ENCODE results near the gene CCDC154. TPM values are rescaled to one million over a fixed set of nuclear protein-coding genes. Genes with fewer than 3 reads are reported as not detected.
"Not testable (repeated sequence)": the region's sequence is repeated elsewhere in the genome, so short reads cannot be mapped to it uniquely, and the experiment has no call there.

The CCDC154 gene
- total and polyA plus RNA-seq, 5 donors: 0.39 to 1.8 (median 0.57) TPM

- intact Hi-C loops (cut with DNase I): no loop called here
- no peaks in the 10 kb centered on the region for H3K9me3 ChIP-seq (ENCODE audit: control insufficient read depth, low read length)
- no peak for DNase-seq
- H3K4me1 ChIP-seq (ENCODE audit: control insufficient read depth, insufficient read depth, low read length): no peaks in the 10 kb centered on the region
- H3K27me3 ChIP-seq (ENCODE audit: control insufficient read depth, insufficient read depth): no peaks in the 10 kb centered on the region
- no peak overlapping the region for H3K4me3 ChIP-seq (ENCODE audit: low read length)
- ATAC-seq: peak in 1 of 2 donors; percentile 2
- H3K27ac ChIP-seq (ENCODE audit: low read length): no peak overlapping the region
- WGBS: 71% methylated on average over 38 of the region's 38 CpGs
Observed at GRCh38 chr16:1443403-1443973, 868 bp downstream of the CCDC154 start.

- H3K4me1 ChIP-seq (ENCODE audit: control insufficient read depth, insufficient read depth, low read length): no peaks in the 10 kb centered on the region
- intact Hi-C loops (cut with DNase I): no loop called here
Observed at GRCh38 chr16:1442697-1443096, 1.7 kb downstream of the CCDC154 start.

GRCh38 chr16:1441391-1441829 lies 2.9 kb downstream of the CCDC154 start:
- H3K4me1 ChIP-seq (ENCODE audit: control insufficient read depth, insufficient read depth, low read length): no peaks in the 10 kb centered on the region
- ATAC-seq (no peak), DNase-seq (no peak)
- no peak overlapping the region for H3K4me3 ChIP-seq (ENCODE audit: low read length)
- no peaks in the 10 kb centered on the region for H3K9me3 ChIP-seq (ENCODE audit: control insufficient read depth, low read length)
- 76% methylated on average over 22 of the region's 22 CpGs for WGBS
- intact Hi-C loops (cut with DNase I): no loop called here
- no peaks in the 10 kb centered on the region for H3K27me3 ChIP-seq (ENCODE audit: control insufficient read depth, insufficient read depth)
- no peak overlapping the region for H3K27ac ChIP-seq (ENCODE audit: low read length)

More at GRCh38 chr16:1442697-1443096, 1.7 kb downstream of the CCDC154 start:
- Histone ChIP-seq H3K27me3 (ENCODE audit: control insufficient read depth, insufficient read depth) (no peaks in the 10 kb centered on the region), H3K4me3 (ENCODE audit: low read length) (no peak overlapping the region), H3K9me3 (ENCODE audit: control insufficient read depth, low read length) (no peaks in the 10 kb centered on the region), H3K27ac (ENCODE audit: low read length) (no peak overlapping the region)
- DNase-seq: no peak
- no peak for ATAC-seq
- 87% methylated on average over 24 of the region's 24 CpGs for WGBS

- ATAC-seq; DNase-seq; H3K27me3 ChIP-seq (ENCODE audit: control insufficient read depth, insufficient read depth); H3K27ac ChIP-seq (ENCODE audit: low read length); H3K9me3 ChIP-seq (ENCODE audit: control insufficient read depth, low read length); H3K4me1 ChIP-seq (ENCODE audit: control insufficient read depth, insufficient read depth, low read length); intact Hi-C loops (cut with DNase I); H3K4me3 ChIP-seq (ENCODE audit: low read length): not testable (repeated sequence)
- WGBS: 94% methylated on average over 4 of the region's 4 CpGs
Observed at GRCh38 chr16:1439699-1440074, 4.7 kb downstream of the CCDC154 start.

GRCh38 chr16:1439058-1439698 lies 5.2 kb downstream of the CCDC154 start:
- Histone ChIP-seq H3K27ac (ENCODE audit: low read length) (no peak overlapping the region), H3K4me3 (ENCODE audit: low read length) (no peak overlapping the region), H3K4me1 (ENCODE audit: control insufficient read depth, insufficient read depth, low read length) (no peaks in the 10 kb centered on the region), H3K27me3 (ENCODE audit: control insufficient read depth, insufficient read depth) (no peaks in the 10 kb centered on the region), H3K9me3 (ENCODE audit: control insufficient read depth, low read length) (no peaks in the 10 kb centered on the region)
- 86% methylated on average over 27 of the region's 27 CpGs for WGBS
- no peak for ATAC-seq
- no peak for DNase-seq
- intact Hi-C loops (cut with DNase I): no loop called here

- H3K27ac ChIP-seq (ENCODE audit: low read length): no peak overlapping the region
- DNase-seq (no peak), ATAC-seq (no peak)
- no peaks in the 10 kb centered on the region for H3K9me3 ChIP-seq (ENCODE audit: control insufficient read depth, low read length)
- WGBS: 83% methylated on average over 35 of the region's 35 CpGs
- H3K4me1 ChIP-seq (ENCODE audit: control insufficient read depth, insufficient read depth, low read length): no peaks in the 10 kb centered on the region
- H3K4me3 ChIP-seq (ENCODE audit: low read length): no peak overlapping the region
- intact Hi-C loops (cut with DNase I): no loop called here
- H3K27me3 ChIP-seq (ENCODE audit: control insufficient read depth, insufficient read depth): no peaks in the 10 kb centered on the region
Observed at GRCh38 chr16:1438229-1439057, 5.9 kb downstream of the CCDC154 start.

GRCh38 chr16:1437606-1438005 lies 6.8 kb downstream of the CCDC154 start:
- Histone ChIP-seq H3K4me3 (ENCODE audit: low read length) (no peak overlapping the region), H3K27ac (ENCODE audit: low read length) (no peak overlapping the region), H3K9me3 (ENCODE audit: control insufficient read depth, low read length) (no peaks in the 10 kb centered on the region), H3K27me3 (ENCODE audit: control insufficient read depth, insufficient read depth) (no peaks in the 10 kb centered on the region), H3K4me1 (ENCODE audit: control insufficient read depth, insufficient read depth, low read length) (no peaks in the 10 kb centered on the region)
- ATAC-seq (no peak), DNase-seq (no peak)
- 82% methylated on average over 22 of the region's 22 CpGs for WGBS
- intact Hi-C loops (cut with DNase I): no loop called here

GRCh38 chr16:1436731-1437355 lies 7.5 kb downstream of the CCDC154 start:
- WGBS: 90% methylated on average over 47 of the region's 47 CpGs
- no peak overlapping the region for H3K27ac ChIP-seq (ENCODE audit: low read length)
- ATAC-seq (no peak), DNase-seq (no peak)
- intact Hi-C loops (cut with DNase I): no loop called here
- H3K4me3 ChIP-seq (ENCODE audit: low read length): no peak overlapping the region
- no peaks in the 10 kb centered on the region for H3K9me3 ChIP-seq (ENCODE audit: control insufficient read depth, low read length)
- H3K27me3 ChIP-seq (ENCODE audit: control insufficient read depth, insufficient read depth): no peaks in the 10 kb centered on the region
- H3K4me1 ChIP-seq (ENCODE audit: control insufficient read depth, insufficient read depth, low read length): no peaks in the 10 kb centered on the region

GRCh38 chr16:1435921-1436697 lies 8.2 kb downstream of the CCDC154 start:
- intact Hi-C loops (cut with DNase I): no loop called here
- 86% methylated on average over 31 of the region's 32 CpGs for WGBS

GRCh38 chr16:1434644-1435592 lies 9.4 kb downstream of the CCDC154 start:
- H3K4me1 ChIP-seq (ENCODE audit: control insufficient read depth, insufficient read depth, low read length): no peaks in the 10 kb centered on the region
- H3K27me3 ChIP-seq (ENCODE audit: control insufficient read depth, insufficient read depth): no peaks in the 10 kb centered on the region
- intact Hi-C loops (cut with DNase I): no loop called here
- no peak for ATAC-seq
- no peaks in the 10 kb centered on the region for H3K9me3 ChIP-seq (ENCODE audit: control insufficient read depth, low read length)
- no peak overlapping the region for H3K27ac ChIP-seq (ENCODE audit: low read length)
- 92% methylated on average over 40 of the region's 40 CpGs for WGBS
- no peak for DNase-seq
- no peak overlapping the region for H3K4me3 ChIP-seq (ENCODE audit: low read length)

More at GRCh38 chr16:1435921-1436697, 8.2 kb downstream of the CCDC154 start:
- H3K27ac ChIP-seq (ENCODE audit: low read length): no peak overlapping the region
- no peaks in the 10 kb centered on the region for H3K4me1 ChIP-seq (ENCODE audit: control insufficient read depth, insufficient read depth, low read length)
- H3K4me3 ChIP-seq (ENCODE audit: low read length): no peak overlapping the region
- DNase-seq: no peak
- no peaks in the 10 kb centered on the region for H3K27me3 ChIP-seq (ENCODE audit: control insufficient read depth, insufficient read depth)
- no peak for ATAC-seq
- H3K9me3 ChIP-seq (ENCODE audit: control insufficient read depth, low read length): no peaks in the 10 kb centered on the region
